GM20431 (cell line): Measurements from ENCODE around the gene SAMD1.

Source experiments
- in situ Hi-C: fragments of 300-500 bp; cut with MseI, MboI; formaldehyde crosslinking; loops from one replicate; pipeline ENCODE4 v1.15.0; 2020; ENCODE audit warnings: low sequenced_read_pairs; ENCODE audit not compliant: unreplicated experiment

SAMD1 gene

GRCh38 chr19:14047866-14048265 lies 42.7 kb downstream of the SAMD1 start:
- in situ Hi-C loops: loop anchor here (10.0 kb wide), 1 partner anchor 153 kb away; no protein-coding TSS in a partner anchor

GRCh38 chr19:14042659-14043608 lies 47.6 kb downstream of the SAMD1 start:
- in situ Hi-C loops: loop anchor here (10.0 kb wide), 1 partner anchor 148 kb away; no protein-coding TSS in a partner anchor

- in situ Hi-C loops: no loop called here
Observed at GRCh38 chr19:14039181-14039580, 51.4 kb downstream of the SAMD1 start.
